IPS-NIHi7 (cell line): Measurements from ENCODE around the gene VIPR2.
"Not testable (repeated sequence)": the region's sequence is repeated elsewhere in the genome, so short reads cannot be mapped to it uniquely, and the experiment has no call there.

Experiments used
- DNase-seq: peaks from one replicate; pipeline ENCODE4 v3.0.0; 2012; ENCODE audit warnings: mixed read lengths; ENCODE audit errors: extremely low spot score

Gene VIPR2

DNA sequence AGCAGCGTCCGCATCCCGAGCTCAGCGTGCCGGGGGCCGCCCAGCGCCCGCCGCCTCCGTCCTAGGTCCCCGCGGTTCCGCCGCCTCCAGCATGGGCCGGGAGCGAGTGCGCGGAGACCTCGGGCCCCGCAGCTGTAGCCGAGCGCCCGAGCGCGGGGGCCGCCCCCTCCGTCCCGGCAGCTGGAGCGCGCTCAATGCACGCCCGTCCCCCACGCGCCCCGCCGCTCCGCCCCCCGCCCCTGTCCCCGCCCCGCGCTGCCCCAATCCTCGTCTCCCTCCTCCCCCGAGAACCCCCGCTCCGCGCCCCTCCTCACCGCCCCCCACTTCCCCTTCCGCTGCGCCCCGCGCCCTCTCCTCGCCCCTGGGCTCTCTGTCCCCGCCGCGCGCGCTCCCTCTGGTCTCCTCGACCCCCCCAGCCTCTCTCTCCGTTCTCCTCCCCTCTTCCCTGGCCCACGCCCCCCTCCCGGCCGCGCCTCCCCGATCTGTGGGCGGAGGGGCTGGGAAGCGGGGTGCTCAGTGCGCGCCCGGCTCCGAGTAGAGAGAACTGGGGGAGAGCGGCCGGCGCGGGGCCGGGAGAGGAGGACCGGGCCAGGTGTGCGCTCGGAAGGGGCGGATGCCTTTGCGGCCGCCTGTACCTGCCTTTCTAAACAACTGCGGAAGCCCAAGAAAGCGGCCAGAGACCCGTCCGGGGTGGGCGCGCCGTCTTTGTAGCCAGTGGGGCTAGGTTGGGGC, at the start of gene VIPR2:
TSS of gene VIPR2 (minus strand) at position 110 of the 732 bp plus-strand sequence. CDS start at position 14, 96 bp downstream.
- DNase-seq = peak; percentile 67

DNA sequence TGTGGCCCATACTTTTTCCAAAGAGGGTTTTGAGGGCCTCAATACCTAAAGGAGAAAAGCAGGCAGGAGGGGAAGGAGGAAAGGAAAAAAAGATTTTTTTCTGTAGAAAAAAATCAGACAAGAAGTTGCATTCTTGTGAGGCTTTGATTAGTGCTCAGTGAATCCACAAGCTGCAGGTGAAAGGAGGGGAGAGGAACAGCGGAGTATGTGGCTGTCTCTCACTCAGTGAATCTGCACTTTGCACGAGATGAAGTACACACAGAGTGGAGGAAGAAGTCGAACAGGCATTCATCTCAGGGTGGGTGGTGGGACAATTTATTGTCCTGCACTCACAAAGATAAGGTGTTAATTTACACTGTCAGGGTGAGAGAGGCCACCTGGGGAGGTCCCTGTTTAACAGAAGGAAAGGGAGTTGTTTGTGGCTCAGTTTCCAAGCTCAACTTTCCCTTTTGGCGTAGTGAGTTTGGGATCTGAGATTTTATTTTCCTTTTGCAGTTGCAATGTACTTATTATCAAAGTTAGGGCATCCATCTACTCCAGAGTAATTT, 49.0 kb upstream of the VIPR2 start:
- DNase-seq = no peak

- no peak for DNase-seq
Measured at GRCh38 chr7:159192725-159193453, 48.2 kb upstream of the VIPR2 start.

- DNase-seq = no peak
Measured at GRCh38 chr7:159192013-159192412, 47.3 kb upstream of the VIPR2 start.

DNA sequence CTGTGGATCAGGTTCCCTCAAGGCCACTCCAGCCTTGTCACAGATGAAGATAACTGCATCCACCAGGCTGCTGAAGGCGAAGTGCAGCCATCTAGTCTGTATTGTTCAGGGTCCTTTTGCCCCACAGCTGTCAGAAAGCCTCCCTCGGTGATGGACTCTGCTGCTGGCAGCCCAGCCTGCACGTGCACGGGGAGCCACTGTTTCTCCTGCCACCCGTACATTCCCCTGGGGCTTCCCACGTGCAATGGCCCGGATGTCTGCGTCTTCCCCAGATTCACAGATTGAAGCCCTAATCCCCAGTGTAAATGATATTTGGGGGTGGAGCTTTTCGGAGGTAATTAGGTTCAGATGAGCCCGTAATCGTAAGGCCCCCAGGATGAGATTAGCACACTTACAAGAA, 46.6 kb upstream of the VIPR2 start:
- no peak for DNase-seq

- DNase-seq = no peak
Measured at GRCh38 chr7:159188011-159188410, 43.3 kb upstream of the VIPR2 start.

DNA sequence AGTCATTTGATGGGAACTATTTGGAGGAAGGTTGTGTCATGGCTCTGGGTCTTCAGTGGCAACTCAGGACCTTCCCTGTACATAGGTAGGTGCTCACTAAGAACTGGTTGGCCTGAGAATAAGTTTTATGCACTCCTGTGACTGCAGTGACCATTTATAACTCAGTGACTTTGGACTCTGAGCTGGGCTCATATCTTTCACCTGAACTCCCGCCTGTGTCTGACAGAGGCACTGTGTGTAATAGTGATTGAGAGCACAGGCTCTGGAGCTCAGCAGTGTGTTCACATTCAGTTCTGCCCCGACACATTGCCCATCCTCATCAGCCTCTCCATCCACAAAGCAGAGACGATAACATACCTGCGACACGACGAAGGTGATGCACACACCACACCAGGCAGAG, 34.6 kb upstream of the VIPR2 start:
- no peak for DNase-seq

- no peak for DNase-seq
Measured at GRCh38 chr7:159177284-159177953, 32.8 kb upstream of the VIPR2 start.

- no peak for DNase-seq
Measured at GRCh38 chr7:159175792-159176191, 31.1 kb upstream of the VIPR2 start.

DNA sequence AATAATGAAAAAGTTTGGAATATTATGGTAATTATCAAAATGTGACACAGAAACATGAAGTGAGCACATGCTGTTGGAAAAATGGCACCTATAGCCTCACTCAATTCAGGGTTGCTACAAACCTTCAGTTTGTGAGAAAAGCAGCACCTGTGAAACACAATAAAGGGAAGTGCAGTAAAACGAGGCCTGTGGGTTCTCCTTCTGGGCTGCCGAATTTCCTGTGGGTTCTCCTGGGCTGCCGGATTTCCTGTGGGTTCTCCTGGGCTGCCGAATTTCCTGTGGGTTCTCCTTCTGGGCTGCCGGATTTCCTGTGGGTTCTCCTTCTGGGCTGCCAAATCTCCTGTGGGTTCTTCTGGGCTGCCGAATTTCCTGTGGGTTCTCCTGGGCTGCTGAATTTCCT, 30.4 kb upstream of the VIPR2 start:
- not testable (repeated sequence) for DNase-seq

DNA sequence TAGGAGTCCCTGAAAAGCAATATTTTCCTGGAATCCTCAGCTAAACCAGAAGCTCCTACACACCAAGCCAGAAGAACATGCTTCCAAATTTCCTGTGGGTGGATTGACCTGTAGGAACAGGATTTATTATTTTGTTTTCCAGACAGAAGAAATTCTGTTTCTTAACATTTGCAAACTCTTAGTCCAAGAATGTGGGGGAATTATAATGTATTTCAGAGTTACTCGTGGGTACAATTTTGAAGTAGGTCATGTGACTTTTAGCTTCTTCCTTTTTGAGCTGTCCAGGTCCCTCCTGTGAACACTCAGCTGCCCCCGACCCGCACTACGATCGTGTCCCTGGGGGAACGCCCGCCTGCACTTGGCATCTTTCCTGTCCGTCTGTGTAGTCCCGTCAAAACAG, 27.7 kb upstream of the VIPR2 start:
- no peak for DNase-seq

GRCh38 chr7:159169391-159169790, 24.7 kb upstream of the VIPR2 start:
- DNase-seq = no peak

- DNase-seq = no peak
Measured at GRCh38 chr7:159167139-159167538, 22.5 kb upstream of the VIPR2 start.

- no peak for DNase-seq
Measured at GRCh38 chr7:159166530-159166929, 21.9 kb upstream of the VIPR2 start.

GRCh38 chr7:159165352-159165751, 20.7 kb upstream of the VIPR2 start:
- no peak for DNase-seq

- DNase-seq = not testable (repeated sequence)
Measured at GRCh38 chr7:159163703-159164301, 19.1 kb upstream of the VIPR2 start.

- not testable (repeated sequence) for DNase-seq
Measured at GRCh38 chr7:159162050-159162626, 17.5 kb upstream of the VIPR2 start.

DNA sequence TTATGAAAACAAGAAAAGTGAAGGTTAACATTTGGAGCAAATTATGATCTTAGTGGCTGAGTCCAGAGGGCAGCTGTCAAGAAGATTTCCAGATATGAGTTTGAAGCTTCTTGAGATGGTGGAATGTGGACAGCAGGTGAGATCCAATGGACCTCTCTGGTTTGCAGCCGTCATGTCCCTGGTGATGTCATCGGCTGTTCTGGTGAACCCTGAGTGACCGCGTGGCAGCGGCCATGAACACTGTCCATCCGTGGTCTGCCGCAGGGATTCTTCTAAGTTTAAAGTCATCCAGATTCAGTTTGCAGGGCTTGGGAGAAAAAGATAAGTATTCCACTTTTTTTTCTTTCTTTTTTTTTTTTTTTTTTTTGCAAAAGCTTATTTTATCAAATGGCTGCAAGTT, 15.8 kb upstream of the VIPR2 start:
- DNase-seq = no peak

GRCh38 chr7:159159731-159160130, 15.1 kb upstream of the VIPR2 start:
- DNase-seq = no peak

GRCh38 chr7:159158888-159159405, 14.3 kb upstream of the VIPR2 start:
- DNase-seq = no peak

DNA sequence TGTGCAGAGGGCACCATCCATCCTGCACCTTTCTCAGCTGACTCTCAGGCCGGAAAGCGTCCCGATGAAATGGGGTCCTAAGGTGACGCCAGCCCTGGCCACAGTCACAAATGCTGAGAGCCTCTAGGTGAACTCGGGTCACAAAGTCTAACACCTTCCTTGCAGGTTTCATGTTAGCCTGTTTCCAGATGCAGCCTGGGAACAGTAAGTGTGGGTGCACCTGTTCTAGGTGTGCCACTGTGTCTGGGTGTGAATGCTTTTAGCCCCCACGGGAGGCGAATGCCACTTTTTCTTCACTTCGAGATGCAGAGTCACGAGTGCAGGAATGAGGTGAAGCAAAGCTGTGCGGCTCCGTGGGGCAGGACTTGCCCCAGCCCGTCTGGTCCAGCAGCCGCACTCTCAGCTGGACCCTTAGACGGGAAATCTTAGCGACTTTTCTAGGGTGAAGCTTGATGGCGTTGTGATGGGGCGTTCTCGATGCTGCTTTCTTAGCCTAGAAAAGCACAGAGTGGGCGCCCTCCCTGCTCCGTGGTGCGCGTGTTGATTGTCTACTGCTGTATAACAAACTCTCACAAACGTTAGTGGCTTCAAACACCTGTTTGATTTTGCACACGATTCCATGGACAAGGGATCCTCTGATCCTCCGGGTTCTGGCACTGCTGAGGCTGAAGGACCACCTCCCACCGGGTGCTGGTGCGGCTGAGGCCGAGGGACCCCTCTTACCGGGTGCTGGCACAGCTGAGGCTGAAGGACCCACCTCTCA, 13.6 kb upstream of the VIPR2 start:
- DNase-seq = no peak
